Thymus (tissue), 11 donors: ENCODE data around the gene SLC35A2. TPM values are rescaled to one million over a fixed set of nuclear protein-coding genes. Genes with fewer than 3 reads are reported as not detected.
A peak's percentile ranks its signal among the peaks of the same experiment; 100 is the strongest.

Source experiments
- DNase-seq, 9 donors: peaks; one replicate each; pipeline ENCODE4 v3.0.0-alpha.2; 2013; ENCODE audit warnings: low spot score in 9 of 9, low read depth in 6 of 9, missing footprints in 1 of 9
- H3K27ac ChIP-seq, 2 donors: one replicate each; pipeline ENCODE4 v1.5.1; 2013; ENCODE audit warnings: control low read depth in 1 of 2, low read depth in 1 of 2, low read length in 1 of 2, mild to moderate bottlenecking in 1 of 2, moderate library complexity in 1 of 2
- H3K27me3 ChIP-seq, 2 donors: one replicate each; pipeline ENCODE4 v1.5.1; 2013; ENCODE audit warnings: low read length in 1 of 2; ENCODE audit not compliant: control insufficient read depth in 2 of 2, insufficient read depth in 1 of 2
- H3K36me3 ChIP-seq, 2 donors: one replicate each; pipeline ENCODE4 v1.5.1; 2013; ENCODE audit warnings: low read length in 1 of 2, mild to moderate bottlenecking in 1 of 2, moderate library complexity in 1 of 2; ENCODE audit not compliant: control insufficient read depth in 2 of 2, insufficient read depth in 2 of 2
- H3K4me1 ChIP-seq, 2 donors: one replicate each; pipeline ENCODE4 v1.5.1; 2013; ENCODE audit warnings: low read length in 2 of 2; ENCODE audit not compliant: control insufficient read depth in 2 of 2, insufficient read depth in 2 of 2
- H3K4me3 ChIP-seq, 2 donors: one replicate each; pipeline ENCODE4 v1.5.1; 2013; ENCODE audit warnings: low read length in 2 of 2, control low read depth in 1 of 2, mild to moderate bottlenecking in 1 of 2
- H3K9me3 ChIP-seq, 2 donors: one replicate each; pipeline ENCODE4 v1.5.1; 2013; ENCODE audit warnings: low read length in 1 of 2, mild to moderate bottlenecking in 1 of 2; ENCODE audit not compliant: control insufficient read depth in 2 of 2, insufficient read depth in 1 of 2
- WGBS: extraction: QIAGEN DNeasy Blood & Tissue Kit; methylation state at CpG from one replicate; pipeline ENCODE4 v1.1.7; 2013; 5-methylcytosine and 5-hydroxymethylcytosine counted together
- polyA plus RNA-seq: library from polyadenylated mRNA; stranded (reverse); fragments of 200-250 nt; gene quantifications from one replicate; pipeline ENCODE4 v1.2.3, GENCODE V29; 2013
- total RNA-seq: library from RNA; stranded (reverse); fragments of 120-200 nt; gene quantifications from one replicate; pipeline ENCODE4 v1.2.4, GENCODE V29; 2013
- donor health status: healthy.

Gene SLC35A2
- total and polyA plus RNA-seq, 2 donors: 8.4 to 13.3 TPM

DNA sequence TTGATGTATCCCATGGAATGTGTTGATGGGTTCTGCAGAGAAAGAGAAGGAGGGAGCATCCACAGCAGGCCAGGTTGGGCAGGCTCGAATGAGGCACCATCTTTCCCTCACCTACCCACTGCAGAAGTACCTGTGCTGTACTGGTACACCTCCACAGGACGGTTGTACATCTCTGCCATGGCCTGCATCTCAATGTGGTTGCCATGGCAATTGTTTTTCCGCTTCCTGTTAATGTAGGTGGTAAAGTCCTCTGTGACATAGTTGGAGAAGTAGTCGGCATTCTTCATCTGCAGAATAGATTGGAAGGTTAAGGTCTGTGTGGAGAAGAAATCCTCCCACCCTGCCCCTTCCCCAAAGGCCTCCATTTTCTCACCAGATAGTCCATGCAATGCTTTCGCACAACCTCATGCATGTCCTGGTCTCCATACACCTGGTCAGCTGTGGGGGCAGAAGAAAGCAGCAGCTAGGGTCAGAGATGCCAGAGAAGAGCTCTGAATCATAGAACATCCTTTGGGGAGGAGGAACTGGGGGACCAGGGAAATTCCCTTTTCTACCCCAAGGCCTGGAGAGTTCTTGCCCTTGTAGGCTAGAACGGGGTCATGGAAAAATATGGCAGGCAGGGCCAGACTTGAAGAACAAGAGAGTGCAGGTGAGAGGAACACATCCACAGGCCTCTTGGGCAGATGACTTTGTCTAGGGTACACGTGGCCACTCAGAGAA lies 23.3 kb upstream of the SLC35A2 start:
- no peaks in the 10 kb centered on the region for H3K27me3 ChIP-seq
- no peak overlapping the region for H3K4me3 ChIP-seq
- H3K36me3 ChIP-seq: peaks cover 26 to 48% of the 10 kb centered on the region in 2 donors
- no peak for DNase-seq
- WGBS: 92% methylated on average over 7 of the region's 7 CpGs
- no peaks in the 10 kb centered on the region for H3K9me3 ChIP-seq
- H3K27ac ChIP-seq: peak overlapping the region in 1 of 2 donors; percentile 31
- peaks cover 28 to 46% of the 10 kb centered on the region in 2 donors for H3K4me1 ChIP-seq

DNA sequence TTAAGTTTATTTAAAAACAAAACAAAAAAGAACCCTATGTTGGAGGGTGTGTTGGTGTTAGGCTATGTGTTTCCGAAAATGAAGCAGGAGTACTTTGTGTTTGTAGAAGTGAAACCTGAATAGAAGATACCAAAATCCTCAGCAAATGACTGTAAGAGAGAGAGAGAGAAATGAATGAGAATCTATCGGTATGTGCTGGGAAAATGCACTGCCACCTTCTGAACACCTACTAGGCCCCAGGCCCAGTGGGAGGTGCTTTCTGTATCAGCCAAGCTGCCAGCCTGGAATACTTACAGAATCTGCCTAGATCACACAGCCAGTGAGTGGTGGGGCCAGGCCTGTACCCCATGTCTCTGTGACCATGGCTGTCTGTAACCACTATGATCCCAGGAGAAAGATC lies 22.3 kb upstream of the SLC35A2 start:
- Histone ChIP-seq H3K9me3 (no peaks in the 10 kb centered on the region), H3K4me3 (no peak overlapping the region), H3K36me3 (peaks cover 26 to 45% of the 10 kb centered on the region in 2 donors), H3K27ac (no peak overlapping the region), H3K4me1 (peaks cover 23 to 36% of the 10 kb centered on the region in 2 donors), H3K27me3 (no peaks in the 10 kb centered on the region)
- DNase-seq: no peak
- 99% methylated on average over 2 of the region's 2 CpGs for WGBS

DNA sequence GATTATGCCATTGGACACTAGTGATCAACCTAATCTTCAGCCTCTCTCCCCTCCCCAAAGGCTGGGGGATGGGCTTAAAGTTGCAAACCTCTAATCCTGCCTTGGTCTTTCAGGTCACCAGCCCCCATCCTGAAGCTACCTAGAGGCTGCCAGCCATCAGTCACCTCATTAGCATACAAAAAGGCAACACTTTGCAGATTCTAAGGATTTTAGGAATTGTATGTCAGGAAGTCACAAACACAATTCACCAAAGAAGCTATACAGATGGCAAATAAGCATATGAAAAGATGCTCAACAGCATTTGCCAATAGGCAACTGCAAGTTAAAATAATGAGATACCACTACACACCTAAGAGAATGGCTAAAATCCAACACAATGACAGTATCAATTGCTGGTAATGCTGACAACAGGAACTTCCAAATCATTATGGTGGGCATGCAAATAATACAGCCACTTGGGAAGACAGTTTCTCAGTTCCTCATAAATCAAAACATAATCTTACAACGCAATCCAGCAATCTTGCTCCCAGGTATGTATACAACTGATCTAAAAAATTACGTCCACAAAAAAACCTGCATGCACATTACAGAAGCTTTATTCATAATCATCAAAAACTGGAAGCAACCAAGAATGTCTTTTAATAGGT lies 16.4 kb upstream of the SLC35A2 start:
- H3K4me3 ChIP-seq: no peak overlapping the region
- WGBS: 94% methylated on average over 2 of the region's 2 CpGs
- peaks cover 35 to 47% of the 10 kb centered on the region in 2 donors for H3K36me3 ChIP-seq
- H3K27ac ChIP-seq: no peak overlapping the region
- H3K27me3 ChIP-seq: no peaks in the 10 kb centered on the region
- no peaks in the 10 kb centered on the region for H3K4me1 ChIP-seq
- no peaks in the 10 kb centered on the region for H3K9me3 ChIP-seq
- DNase-seq: no peak

GRCh38 chrX:48927123-48927522 lies 15.7 kb upstream of the SLC35A2 start:
- peaks cover 0 to 1% of the 10 kb centered on the region in 2 donors for H3K4me1 ChIP-seq
- H3K9me3 ChIP-seq: no peaks in the 10 kb centered on the region
- WGBS: 97% methylated on average over 5 of the region's 5 CpGs
- peaks cover 42 to 50% of the 10 kb centered on the region in 2 donors for H3K36me3 ChIP-seq
- H3K27me3 ChIP-seq: no peaks in the 10 kb centered on the region
- H3K4me3 ChIP-seq: no peak overlapping the region
- no peak for DNase-seq
- H3K27ac ChIP-seq: no peak overlapping the region

- no peak for DNase-seq
- 92% methylated on average over 5 of the region's 5 CpGs for WGBS
- Histone ChIP-seq H3K27me3 (no peaks in the 10 kb centered on the region), H3K27ac (no peak overlapping the region), H3K36me3 (peaks cover 38 to 42% of the 10 kb centered on the region in 2 donors), H3K4me1 (peaks cover 11 to 30% of the 10 kb centered on the region in 2 donors), H3K9me3 (peaks cover 0 to under 1% of the 10 kb centered on the region in 2 donors), H3K4me3 (no peak overlapping the region)
Measured at GRCh38 chrX:48924270-48924669, 12.8 kb upstream of the SLC35A2 start.

- Histone ChIP-seq H3K36me3 (peaks cover 38 to 42% of the 10 kb centered on the region in 2 donors), H3K4me3 (no peak overlapping the region), H3K27ac (no peak overlapping the region), H3K4me1 (peaks cover 11 to 31% of the 10 kb centered on the region in 2 donors), H3K27me3 (no peaks in the 10 kb centered on the region), H3K9me3 (peaks cover 0 to 5% of the 10 kb centered on the region in 2 donors)
- 99% methylated on average over 13 of the region's 13 CpGs for WGBS
- no peak for DNase-seq
Measured at GRCh38 chrX:48923771-48924170, 12.3 kb upstream of the SLC35A2 start.

DNA sequence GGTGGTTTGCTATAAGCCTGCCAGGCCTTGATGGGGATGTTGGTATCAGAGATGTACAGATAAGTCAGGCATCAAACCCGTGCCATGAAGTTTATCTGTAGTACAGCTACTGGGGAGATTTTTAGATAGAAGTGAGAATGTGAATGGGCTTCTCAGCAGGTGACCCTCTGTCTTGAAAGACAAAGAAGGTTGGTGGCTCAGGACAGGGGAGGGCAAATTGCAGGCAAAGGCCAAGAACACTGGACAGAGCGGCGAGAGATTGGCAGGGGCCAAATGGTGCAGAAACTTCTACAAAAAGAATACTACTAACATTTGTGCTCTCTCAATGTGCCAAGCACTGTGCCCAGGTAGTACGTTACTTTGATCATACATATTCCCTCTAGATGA lies 9.3 kb upstream of the SLC35A2 start:
- no peaks in the 10 kb centered on the region for H3K27me3 ChIP-seq
- H3K36me3 ChIP-seq: peaks cover 38% of the 10 kb centered on the region in 2 donors
- 75% methylated on average over 4 of the region's 4 CpGs for WGBS
- peaks cover 0 to 10% of the 10 kb centered on the region in 2 donors for H3K9me3 ChIP-seq
- H3K4me1 ChIP-seq: peaks cover 15 to 47% of the 10 kb centered on the region in 2 donors
- H3K4me3 ChIP-seq: peak overlapping the region; percentile 3 to 85
- peak overlapping the region; percentile 89 to 96 for H3K27ac ChIP-seq
- DNase-seq: peak in 1 of 9 donors; percentile 18

DNA sequence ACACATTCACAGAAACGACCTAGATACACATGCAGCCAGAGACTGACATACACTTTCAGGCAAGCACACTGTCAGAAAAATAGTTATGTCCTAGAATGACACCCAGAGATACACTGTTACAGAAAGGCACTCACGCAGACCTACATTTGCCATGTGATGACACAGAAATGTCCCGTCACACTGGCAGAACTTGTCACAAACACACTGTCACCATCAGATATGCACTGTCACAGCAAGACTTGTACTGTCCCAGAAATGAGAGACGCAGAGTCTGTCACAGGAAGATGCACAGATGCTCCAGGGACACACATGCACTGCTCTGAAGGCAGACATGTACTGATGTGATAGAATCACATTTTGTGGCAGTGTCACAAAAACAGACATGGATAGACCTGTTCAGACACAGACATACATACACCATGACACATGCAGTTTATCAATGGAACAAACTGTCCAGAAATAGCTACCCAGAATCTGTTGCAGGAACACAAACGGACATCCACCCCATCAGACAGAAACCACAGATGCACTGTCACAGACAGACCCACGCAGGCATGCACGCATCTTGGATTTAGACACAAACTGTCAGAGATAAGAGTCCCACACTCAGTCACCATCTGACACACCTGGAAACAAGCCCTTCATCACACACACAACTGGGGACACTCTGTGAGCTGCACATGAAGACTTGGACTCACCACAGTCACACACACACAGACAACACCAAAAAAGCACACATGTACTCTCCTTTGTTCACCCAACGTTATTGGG lies 8.7 kb upstream of the SLC35A2 start:
- H3K36me3 ChIP-seq: peaks cover 37% of the 10 kb centered on the region in 2 donors
- H3K27ac ChIP-seq: peak overlapping the region; percentile 89 to 96
- peaks cover 17 to 47% of the 10 kb centered on the region in 2 donors for H3K4me1 ChIP-seq
- no peaks in the 10 kb centered on the region for H3K27me3 ChIP-seq
- WGBS: 22% methylated on average over 8 of the region's 8 CpGs
- DNase-seq: peak in 2 of 9 donors; percentile 54 to 75
- H3K4me3 ChIP-seq: peak overlapping the region; percentile 76 to 85
- H3K9me3 ChIP-seq: peaks cover 0 to 10% of the 10 kb centered on the region in 2 donors
